ENCODE measurements around the gene FUS.

DNA sequence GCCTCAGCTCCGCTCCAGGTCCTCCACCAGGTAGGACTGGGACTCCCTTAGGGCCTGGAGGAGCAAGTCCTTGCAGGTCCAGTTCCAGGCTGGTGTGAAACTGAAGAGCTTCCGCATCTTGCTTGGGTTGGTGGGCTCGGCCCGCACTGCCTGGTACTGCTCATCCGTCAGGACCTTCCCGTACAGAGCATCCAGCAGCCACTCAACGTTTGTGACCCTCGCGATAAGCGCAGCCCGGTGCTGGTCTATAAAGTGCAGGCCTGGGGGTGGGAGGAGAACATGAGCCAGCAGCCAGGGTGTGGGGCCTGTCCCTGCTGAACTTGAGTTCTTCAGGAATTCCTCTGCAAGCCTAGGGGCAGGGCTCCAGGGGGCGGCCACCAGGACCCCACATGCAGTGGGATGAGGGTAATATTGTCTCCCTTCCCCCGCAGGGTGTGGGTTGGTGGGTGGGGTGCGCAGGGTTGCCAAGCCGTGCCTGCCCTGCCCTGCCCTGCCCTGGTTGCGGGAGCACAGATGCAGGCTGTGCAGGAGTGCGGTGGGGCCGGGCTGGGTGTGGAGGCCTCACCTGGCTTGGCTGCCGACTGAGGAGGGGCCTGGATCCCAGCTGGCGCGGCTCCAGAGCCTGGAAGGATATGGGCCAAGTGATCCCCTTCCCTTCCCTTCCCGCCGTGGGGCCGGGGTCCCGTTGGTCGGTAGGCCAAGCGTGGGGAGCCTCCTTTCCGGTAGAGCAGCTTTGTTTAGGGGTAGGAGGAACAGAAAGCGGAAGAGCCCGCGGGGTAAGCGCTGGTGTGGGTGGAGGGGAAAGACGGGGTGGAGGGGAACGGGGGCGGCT, 21.9 kb downstream of the FUS start:
- TF ChIP-seq, protein P1, sequence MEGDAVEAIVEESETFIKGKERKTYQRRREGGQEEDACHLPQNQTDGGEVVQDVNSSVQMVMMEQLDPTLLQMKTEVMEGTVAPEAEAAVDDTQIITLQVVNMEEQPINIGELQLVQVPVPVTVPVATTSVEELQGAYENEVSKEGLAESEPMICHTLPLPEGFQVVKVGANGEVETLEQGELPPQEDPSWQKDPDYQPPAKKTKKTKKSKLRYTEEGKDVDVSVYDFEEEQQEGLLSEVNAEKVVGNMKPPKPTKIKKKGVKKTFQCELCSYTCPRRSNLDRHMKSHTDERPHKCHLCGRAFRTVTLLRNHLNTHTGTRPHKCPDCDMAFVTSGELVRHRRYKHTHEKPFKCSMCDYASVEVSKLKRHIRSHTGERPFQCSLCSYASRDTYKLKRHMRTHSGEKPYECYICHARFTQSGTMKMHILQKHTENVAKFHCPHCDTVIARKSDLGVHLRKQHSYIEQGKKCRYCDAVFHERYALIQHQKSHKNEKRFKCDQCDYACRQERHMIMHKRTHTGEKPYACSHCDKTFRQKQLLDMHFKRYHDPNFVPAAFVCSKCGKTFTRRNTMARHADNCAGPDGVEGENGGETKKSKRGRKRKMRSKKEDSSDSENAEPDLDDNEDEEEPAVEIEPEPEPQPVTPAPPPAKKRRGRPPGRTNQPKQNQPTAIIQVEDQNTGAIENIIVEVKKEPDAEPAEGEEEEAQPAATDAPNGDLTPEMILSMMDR (IDR thresholded peaks at IDR 0.05): no peak
- no peak for TF ChIP-seq POLR2A (IDR thresholded peaks at IDR 0.05)

Measured in gastroesophageal sphincter (tissue), 3 donors.